Mucosa of descending colon (tissue), 3 donors: ENCODE measurements around the gene SLC6A17. TPM values are rescaled to one million over a fixed set of nuclear protein-coding genes. Genes with fewer than 3 reads are reported as not detected.

Source experiments
- ATAC-seq: fragments of 200-7000 bp; cut with Tn5 transposase; one replicate; pipeline ENCODE4 v1.9.1; 2020; ENCODE audit warnings: mild to moderate bottlenecking, moderate library complexity
- DNase-seq, 3 donors: peaks; one replicate each; pipeline ENCODE4 v3.0.0-alpha.2; 2020
- H3K36me3 ChIP-seq: fragments of 200-600 bp; one replicate; pipeline ENCODE4 v1.8.0; 2021; ENCODE audit warnings: low read depth, mild to moderate bottlenecking
- H3K4me1 ChIP-seq: fragments of 200-600 bp; one replicate; pipeline ENCODE4 v1.8.0; 2021; ENCODE audit warnings: low read depth, mild to moderate bottlenecking
- H3K4me3 ChIP-seq: fragments of 200-600 bp; one replicate; pipeline ENCODE4 v1.8.0; 2021; ENCODE audit warnings: mild to moderate bottlenecking
- H3K9me3 ChIP-seq: fragments of 200-600 bp; one replicate; pipeline ENCODE4 v1.8.0; 2021; ENCODE audit warnings: mild to moderate bottlenecking
- intact Hi-C, 2 donors: fragments of 100-400 bp; cut with DNase I in 1 of 2; cut with micrococcal nuclease in 1 of 2; formaldehyde crosslinking; loops; one replicate each; pipeline versions ENCODE4 v1.11.0 to v1.11.1; 2022; cut with DNase I, micrococcal nuclease
- total RNA-seq, 3 donors: library from RNA; stranded (reverse); fragmentation: NEBNext Ultra II Directional in 2 of 3; extraction: Animal tissue kit (Norgen Biotek cat#: 25700) in 2 of 3; gene quantifications; one replicate each; pipeline versions ENCODE4 v1.2.1 to v1.2.4, GENCODE V29; 2021 to 2023
- TF ChIP-seq, protein P1 (sequence below): fragments of 200-600 bp; IDR thresholded peaks from one replicate; pipeline ENCODE4 v1.8.0; 2022; ENCODE audit warnings: antibody characterized with exemption, mild to moderate bottlenecking
- donor health status: DM: no; HTN: no; CAD: no; lungs with moderate emphysema.
- donor health status: DM: no; HTN: no; CAD: no.
- donor health status: DM: no; HTN: yes; CAD: no.

The SLC6A17 gene
- total RNA-seq, 3 donors from 2014 or later: 0.06 to 0.73 (median 0.10) TPM

GRCh38 chr1:110152133-110152785, 2.0 kb downstream of the SLC6A17 start:
- H3K4me1 ChIP-seq: no peaks in the 10 kb centered on the region
- intact Hi-C loops: no loop called here
- H3K9me3 ChIP-seq: no peaks in the 10 kb centered on the region
- no peak overlapping the region for H3K4me3 ChIP-seq
- H3K36me3 ChIP-seq: no peaks in the 10 kb centered on the region
- TF ChIP-seq, protein P1, sequence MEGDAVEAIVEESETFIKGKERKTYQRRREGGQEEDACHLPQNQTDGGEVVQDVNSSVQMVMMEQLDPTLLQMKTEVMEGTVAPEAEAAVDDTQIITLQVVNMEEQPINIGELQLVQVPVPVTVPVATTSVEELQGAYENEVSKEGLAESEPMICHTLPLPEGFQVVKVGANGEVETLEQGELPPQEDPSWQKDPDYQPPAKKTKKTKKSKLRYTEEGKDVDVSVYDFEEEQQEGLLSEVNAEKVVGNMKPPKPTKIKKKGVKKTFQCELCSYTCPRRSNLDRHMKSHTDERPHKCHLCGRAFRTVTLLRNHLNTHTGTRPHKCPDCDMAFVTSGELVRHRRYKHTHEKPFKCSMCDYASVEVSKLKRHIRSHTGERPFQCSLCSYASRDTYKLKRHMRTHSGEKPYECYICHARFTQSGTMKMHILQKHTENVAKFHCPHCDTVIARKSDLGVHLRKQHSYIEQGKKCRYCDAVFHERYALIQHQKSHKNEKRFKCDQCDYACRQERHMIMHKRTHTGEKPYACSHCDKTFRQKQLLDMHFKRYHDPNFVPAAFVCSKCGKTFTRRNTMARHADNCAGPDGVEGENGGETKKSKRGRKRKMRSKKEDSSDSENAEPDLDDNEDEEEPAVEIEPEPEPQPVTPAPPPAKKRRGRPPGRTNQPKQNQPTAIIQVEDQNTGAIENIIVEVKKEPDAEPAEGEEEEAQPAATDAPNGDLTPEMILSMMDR: no peak
- ATAC-seq: no peak
- DNase-seq: no peak

GRCh38 chr1:110153407-110153950, 3.2 kb downstream of the SLC6A17 start:
- Histone ChIP-seq H3K9me3 (no peaks in the 10 kb centered on the region), H3K4me1 (no peaks in the 10 kb centered on the region), H3K4me3 (no peak overlapping the region), H3K36me3 (no peaks in the 10 kb centered on the region)
- TF ChIP-seq, protein P1: no peak
- intact Hi-C loops: no loop called here
- ATAC-seq: no peak
- DNase-seq: no peak

GRCh38 chr1:110155878-110156522, 5.7 kb downstream of the SLC6A17 start:
- intact Hi-C loops: no loop called here
- H3K4me1 ChIP-seq: no peaks in the 10 kb centered on the region
- H3K36me3 ChIP-seq: no peaks in the 10 kb centered on the region
- TF ChIP-seq, protein P1: no peak
- peak; percentile 62 for ATAC-seq
- DNase-seq: peak in 2 of 3 donors; percentile 77
- H3K4me3 ChIP-seq: no peak overlapping the region
- no peaks in the 10 kb centered on the region for H3K9me3 ChIP-seq

DNA sequence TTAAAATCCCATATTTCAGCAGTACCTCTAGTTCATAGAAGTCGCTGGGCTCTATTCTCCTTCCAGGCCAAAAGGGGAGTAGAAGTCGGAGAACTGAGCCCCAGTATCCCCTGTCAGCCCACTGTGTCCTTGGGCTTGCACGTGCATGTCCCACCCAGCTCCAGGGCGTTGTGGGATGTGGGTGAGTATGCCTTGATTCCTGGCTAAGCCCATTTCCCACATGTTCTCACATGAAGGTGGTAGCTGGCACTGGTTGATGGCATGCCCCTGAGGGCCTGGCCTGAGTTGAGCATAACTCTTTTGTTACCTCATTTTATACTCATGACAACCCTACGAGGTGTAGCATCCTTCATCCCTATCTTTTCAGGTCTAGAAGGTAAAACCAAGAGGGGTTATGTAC, 8.0 kb downstream of the SLC6A17 start:
- no peaks in the 10 kb centered on the region for H3K4me1 ChIP-seq
- no peak for ATAC-seq
- TF ChIP-seq, protein P1: no peak
- no peak for DNase-seq
- H3K4me3 ChIP-seq: no peak overlapping the region
- intact Hi-C loops: no loop called here
- H3K9me3 ChIP-seq: no peaks in the 10 kb centered on the region
- no peaks in the 10 kb centered on the region for H3K36me3 ChIP-seq

DNA sequence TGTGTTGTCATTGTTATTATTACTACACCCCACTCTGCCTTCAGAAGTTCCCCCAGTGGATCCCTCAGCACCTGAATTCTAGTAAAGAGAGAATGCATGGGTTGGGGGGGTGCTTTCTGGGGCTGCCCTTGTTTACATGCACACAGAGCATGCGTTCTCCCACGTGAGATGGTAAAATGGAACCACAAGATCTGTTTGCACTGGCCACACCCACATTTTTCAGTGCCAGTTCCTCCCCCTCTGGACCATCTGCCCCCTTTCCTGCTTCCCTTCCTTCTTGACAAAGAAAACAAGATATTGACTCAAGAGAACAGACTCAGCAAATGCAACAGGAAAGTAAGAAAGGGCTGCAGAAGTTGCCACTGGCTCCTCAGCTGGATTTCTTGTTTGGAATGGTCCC, 8.9 kb downstream of the SLC6A17 start:
- Histone ChIP-seq H3K4me1 (no peaks in the 10 kb centered on the region), H3K4me3 (no peak overlapping the region), H3K36me3 (no peaks in the 10 kb centered on the region), H3K9me3 (no peaks in the 10 kb centered on the region)
- intact Hi-C loops: no loop called here
- TF ChIP-seq, protein P1: no peak
- ATAC-seq: no peak
- DNase-seq: no peak
